AG04449 (cell line): Measurements from ENCODE around the gene MARCHF3.
"Not testable (repeated sequence)": the region's sequence is repeated elsewhere in the genome, so short reads cannot be mapped to it uniquely, and the experiment has no call there.

Experiments used
- CTCF ChIA-PET: fragments of 350-600 bp; formaldehyde crosslinking; extraction: SDS; loops from one replicate; lab custom pipeline; 2021; ENCODE audit warnings: antibody characterized with exemption; lab: Yijun Ruan, JAX
- POLR2A ChIA-PET: fragments of 400-600, 350-600 bp; formaldehyde crosslinking; extraction: SDS; loops from one replicate; lab custom pipeline; 2020; ENCODE audit warnings: antibody characterized with exemption, inconsistent platforms; lab: Yijun Ruan, JAX
- DNase-seq: peaks from one replicate; pipeline ENCODE4 v3.0.0-alpha.2; 2010; ENCODE audit warnings: low read depth, low spot score
- H3K4me3 ChIP-seq: 2 replicates; pipeline ENCODE4 v1.5.1; 2011; ENCODE audit warnings: low read depth, mild to moderate bottlenecking, control low read depth, low read length
- CTCF ChIP-seq: IDR thresholded peaks from one replicate; pipeline ENCODE4 v1.5.1; 2011; ENCODE audit warnings: mild to moderate bottlenecking, moderate library complexity, low read length, control low read depth, inconsistent platforms; ENCODE audit not compliant: insufficient read depth; ENCODE audit errors: missing control alignments

The MARCHF3 gene

GRCh38 chr5:126948011-126948355 is 82.4 kb downstream of the MARCHF3 start:
- no peak for DNase-seq
- POLR2A ChIA-PET: no interaction called here
- CTCF ChIA-PET: no interaction called here
- no peak overlapping the region for H3K4me3 ChIP-seq
- no peak for TF ChIP-seq CTCF

GRCh38 chr5:126947146-126948010 is 83.0 kb downstream of the MARCHF3 start:
- ChIA-PET CTCF (no interaction called here), POLR2A (no interaction called here)
- TF ChIP-seq CTCF: no peak
- no peak overlapping the region for H3K4me3 ChIP-seq
- no peak for DNase-seq

GRCh38 chr5:126942908-126943307 is 87.5 kb downstream of the MARCHF3 start:
- CTCF ChIA-PET: interaction anchor here (1.3 kb wide), 1 partner anchor 11 kb away, joined by 4 read pairs; no protein-coding TSS in a partner anchor
- DNase-seq, H3K4me3 ChIP-seq, POLR2A ChIA-PET: not testable (repeated sequence)

GRCh38 chr5:126941403-126941802 is 89.0 kb downstream of the MARCHF3 start:
- CTCF ChIA-PET: no interaction called here
- no peak for DNase-seq
- POLR2A ChIA-PET: no interaction called here
- no peak overlapping the region for H3K4me3 ChIP-seq
- TF ChIP-seq CTCF: no peak

- POLR2A ChIA-PET: no interaction called here
- CTCF ChIA-PET: no interaction called here
- no peak overlapping the region for H3K4me3 ChIP-seq
- no peak for TF ChIP-seq CTCF
- no peak for DNase-seq
Measured at GRCh38 chr5:126939887-126940286, 90.5 kb downstream of the MARCHF3 start.

- no peak for TF ChIP-seq CTCF
- POLR2A ChIA-PET: no interaction called here
- CTCF ChIA-PET: no interaction called here
- DNase-seq: peak; percentile 46
- H3K4me3 ChIP-seq: no peak overlapping the region
Measured at GRCh38 chr5:126938466-126938865, 91.9 kb downstream of the MARCHF3 start.

GRCh38 chr5:126937771-126938170 is 92.6 kb downstream of the MARCHF3 start:
- ChIA-PET CTCF (no interaction called here), POLR2A (no interaction called here)
- TF ChIP-seq CTCF: no peak
- H3K4me3 ChIP-seq: no peak overlapping the region
- DNase-seq: no peak
